UCSD-AML1 (cell line): Measurements from ENCODE around the gene BBS9.
"Not testable (repeated sequence)": the region's sequence is repeated elsewhere in the genome, so short reads cannot be mapped to it uniquely, and the experiment has no call there.

Experiments
- DNase-seq: peaks from one replicate; lab custom pipeline; 2025; ENCODE audit not compliant: unreplicated experiment; lab: John Stamatoyannopoulos, UW

BBS9 gene

GRCh38 chr7:33128990-33129805, at the start of gene BBS9:
TSS of gene BBS9 (plus strand) at chr7:33129564. CDS start at chr7:33146253, 16,689 bp downstream.
- peak; percentile 92 for DNase-seq

DNA sequence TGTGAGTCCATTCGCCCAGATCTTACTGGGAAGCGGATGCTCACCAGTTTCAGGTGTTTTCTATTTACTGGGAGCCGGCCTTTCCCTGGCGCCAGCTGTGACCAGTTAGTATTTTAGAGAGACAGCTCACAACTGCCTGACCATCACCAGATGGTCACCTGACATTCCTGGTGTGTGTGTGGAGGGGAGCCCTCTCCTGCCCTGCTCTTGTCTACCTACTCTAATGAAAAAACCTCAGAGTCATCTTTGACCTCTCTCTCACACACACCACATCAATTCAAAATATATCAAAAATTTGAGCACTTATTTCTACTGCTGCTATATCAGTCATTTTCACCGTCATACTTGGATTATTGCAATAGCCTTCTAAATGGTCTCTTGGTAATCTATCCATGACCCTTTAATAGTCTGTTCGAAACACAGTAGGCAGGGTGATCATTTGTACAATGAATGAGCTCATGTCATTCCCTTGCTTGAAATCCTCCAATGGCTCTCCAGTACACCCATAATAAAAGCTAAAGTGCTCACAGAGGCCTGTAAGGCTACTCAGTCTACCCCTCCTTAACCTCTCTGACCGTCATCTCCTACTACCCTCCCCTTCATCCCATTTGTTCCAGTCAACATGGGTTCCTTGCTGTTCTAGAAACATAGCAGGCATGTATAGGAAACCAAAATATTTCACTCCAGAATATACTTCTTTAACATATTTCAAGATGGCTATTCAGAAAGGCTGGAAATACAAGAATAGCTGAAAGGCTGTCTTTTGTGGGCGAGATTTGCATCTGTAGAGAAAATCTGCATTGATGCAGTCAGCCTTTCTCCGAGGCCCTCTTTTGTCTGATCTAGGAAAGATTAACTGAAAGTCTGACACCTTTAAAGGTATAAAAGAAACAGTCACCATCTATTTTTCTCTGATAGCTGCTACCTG, 49.3 kb upstream of the BBS9 start:
- DNase-seq: no peak

- DNase-seq: no peak
Observed at GRCh38 chr7:33087356-33087755, 42.0 kb upstream of the BBS9 start.

DNA sequence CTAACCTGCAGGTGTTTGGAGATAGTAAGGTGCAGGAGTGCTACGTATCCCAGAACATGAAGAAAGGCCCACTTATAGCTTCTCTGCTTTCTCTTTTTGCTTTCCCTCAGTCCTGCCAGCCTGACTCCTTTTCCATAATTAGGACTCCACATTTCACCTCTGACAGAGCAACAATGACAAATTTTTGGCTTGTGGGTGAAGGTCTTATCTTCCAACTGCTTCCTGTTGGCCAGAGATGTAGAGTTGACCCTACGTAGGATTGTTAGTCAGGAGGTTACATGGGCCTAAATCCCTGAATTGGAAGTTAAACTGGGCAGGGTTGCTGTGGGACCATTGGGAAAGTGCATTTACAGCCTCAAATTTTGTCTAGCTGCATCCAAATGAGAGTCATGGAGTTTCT, 41.5 kb upstream of the BBS9 start:
- no peak for DNase-seq

DNA sequence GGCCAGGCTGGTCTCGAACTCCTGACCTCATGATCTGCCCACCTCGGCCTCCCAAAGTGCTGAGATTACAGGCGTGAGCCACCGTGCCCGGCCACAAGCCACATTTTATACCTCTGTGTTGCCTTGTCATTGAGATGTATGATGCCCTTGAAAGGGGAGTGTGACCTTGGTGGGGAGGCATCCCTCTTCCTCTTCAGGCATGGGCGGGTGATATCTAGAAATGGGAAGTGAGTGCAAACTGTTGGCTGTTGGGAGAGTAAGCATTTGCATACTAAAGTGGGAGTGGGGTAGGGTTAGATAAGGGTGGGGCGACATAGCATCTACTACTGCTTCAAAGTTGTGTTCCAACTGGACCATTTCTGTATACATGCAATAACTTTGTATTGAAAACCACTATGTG, 40.2 kb upstream of the BBS9 start:
- no peak for DNase-seq

- no peak for DNase-seq
Observed at GRCh38 chr7:33091111-33091531, 38.2 kb upstream of the BBS9 start.

DNA sequence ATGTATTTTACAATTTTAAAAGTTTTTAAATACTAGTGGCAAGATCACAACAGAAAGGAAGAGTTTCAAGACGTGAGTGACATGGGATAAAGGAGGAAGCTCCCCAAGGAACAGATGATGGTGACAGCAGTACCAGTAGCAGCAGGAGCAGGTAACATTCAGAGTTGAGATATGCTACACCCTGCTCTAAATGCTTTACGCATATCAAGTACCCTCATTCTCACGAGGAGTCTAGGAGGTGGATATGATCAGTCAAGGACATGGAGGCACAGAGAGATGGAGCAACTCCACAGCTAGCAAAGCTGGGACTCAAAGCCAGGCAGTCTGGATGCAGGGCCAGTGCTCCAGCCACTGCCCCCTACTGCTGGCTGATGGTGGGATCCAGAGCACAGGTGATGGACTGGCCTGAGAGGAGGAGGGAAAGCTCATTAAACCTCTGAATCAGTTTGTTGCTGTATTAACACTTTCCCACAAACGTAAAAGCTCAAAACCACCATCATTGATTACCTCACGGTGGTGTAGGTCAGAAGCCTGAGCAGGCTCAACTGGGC, 37.6 kb upstream of the BBS9 start:
- DNase-seq: no peak

DNA sequence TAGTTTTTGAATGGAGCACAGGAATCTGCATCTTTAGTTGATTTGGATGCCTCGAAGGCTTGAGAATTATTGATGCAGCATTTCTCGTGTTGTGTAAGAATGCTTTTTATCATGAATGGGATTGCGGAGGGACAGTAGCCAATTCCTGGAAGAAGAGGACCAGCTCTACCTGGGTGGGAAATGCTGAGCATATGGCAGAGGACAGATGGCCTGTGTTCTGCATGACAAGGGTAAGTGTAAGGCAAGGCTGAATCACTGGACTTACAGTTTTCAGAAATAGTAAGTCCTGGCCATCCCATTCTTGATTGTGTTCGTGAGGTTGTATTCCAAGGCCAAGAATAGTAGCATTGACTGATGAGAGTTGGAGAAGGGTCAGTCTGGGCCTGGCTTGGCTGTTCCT, 36.1 kb upstream of the BBS9 start:
- no peak for DNase-seq

- not testable (repeated sequence) for DNase-seq
Observed at GRCh38 chr7:33094745-33095275, 34.6 kb upstream of the BBS9 start.

GRCh38 chr7:33099154-33099940, 30.0 kb upstream of the BBS9 start:
- no peak for DNase-seq

GRCh38 chr7:33100770-33101169, 28.6 kb upstream of the BBS9 start:
- DNase-seq: no peak

DNA sequence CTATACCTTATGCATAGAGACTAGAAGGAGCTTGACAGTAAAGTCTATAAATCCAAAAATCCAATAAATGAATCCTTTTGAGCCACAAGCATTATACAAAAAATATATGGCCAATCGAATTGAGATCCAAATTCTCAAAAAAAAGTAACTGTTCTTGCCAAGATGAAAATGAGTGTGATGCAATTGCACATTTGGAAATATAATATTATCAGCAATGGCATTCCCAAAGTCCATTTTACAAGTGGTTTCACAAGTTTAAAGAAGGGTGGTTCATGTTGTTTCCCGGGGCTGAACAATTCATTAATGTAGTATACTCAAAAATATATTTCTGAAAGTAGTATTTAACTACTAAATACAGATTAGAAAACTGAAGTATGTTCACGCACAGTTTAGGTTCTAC, 27.5 kb upstream of the BBS9 start:
- no peak for DNase-seq

DNA sequence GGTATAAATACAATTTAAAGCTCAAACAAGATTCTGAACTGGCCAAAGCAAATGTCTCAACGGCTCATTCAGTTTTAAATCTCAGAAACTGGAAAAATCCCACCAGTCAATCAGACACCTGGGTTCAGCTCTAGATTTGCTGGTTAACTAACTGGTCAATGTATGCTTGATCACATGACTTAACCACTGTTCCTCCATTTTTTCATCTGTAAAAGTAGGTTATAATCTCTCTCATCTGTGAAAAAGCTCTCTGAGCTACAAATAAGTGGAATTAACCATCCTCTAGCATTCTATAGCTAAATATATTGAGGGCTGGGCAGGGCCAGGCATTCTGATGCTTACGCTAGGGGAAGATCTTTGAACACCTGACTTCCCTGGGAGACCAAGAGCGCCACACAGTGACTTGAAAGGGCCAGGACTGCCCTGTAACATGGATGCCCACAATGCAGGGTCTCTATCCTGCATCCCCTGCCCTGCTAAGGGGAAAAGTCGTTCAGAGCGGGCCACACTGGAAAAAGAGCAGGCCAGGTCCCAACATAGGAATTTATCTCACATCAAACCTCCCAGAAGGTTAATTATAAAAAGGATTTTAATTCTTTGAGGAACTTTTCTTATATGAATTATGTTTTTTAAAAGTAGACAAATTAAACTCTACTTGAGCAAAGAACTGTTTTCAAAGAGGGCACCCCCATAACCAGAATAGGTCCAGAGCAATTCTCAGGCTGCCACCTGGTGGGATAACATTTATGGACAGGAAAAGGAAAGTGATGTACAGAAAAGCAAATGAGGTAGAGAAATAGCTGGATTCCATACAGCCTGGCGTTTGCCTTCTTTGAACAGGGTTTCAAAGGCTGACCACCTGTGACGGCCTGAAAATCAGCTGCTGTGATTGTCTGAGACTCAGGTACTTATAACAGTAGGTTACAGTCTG, 22.0 kb upstream of the BBS9 start:
- peak; percentile 8 for DNase-seq

- peak; percentile 27 for DNase-seq
Observed at GRCh38 chr7:33108554-33109004, 20.8 kb upstream of the BBS9 start.

- DNase-seq: peak; percentile 70
Observed at GRCh38 chr7:33109005-33109757, 20.2 kb upstream of the BBS9 start, which contains the start of gene RP9. TSS of gene RP9 (minus strand) at chr7:33109404. CDS start at chr7:33109372, 32 bp downstream.

- no peak for DNase-seq
Observed at GRCh38 chr7:33109758-33110238, 19.6 kb upstream of the BBS9 start.

- DNase-seq: no peak
Observed at GRCh38 chr7:33111614-33112013, 17.8 kb upstream of the BBS9 start.

DNA sequence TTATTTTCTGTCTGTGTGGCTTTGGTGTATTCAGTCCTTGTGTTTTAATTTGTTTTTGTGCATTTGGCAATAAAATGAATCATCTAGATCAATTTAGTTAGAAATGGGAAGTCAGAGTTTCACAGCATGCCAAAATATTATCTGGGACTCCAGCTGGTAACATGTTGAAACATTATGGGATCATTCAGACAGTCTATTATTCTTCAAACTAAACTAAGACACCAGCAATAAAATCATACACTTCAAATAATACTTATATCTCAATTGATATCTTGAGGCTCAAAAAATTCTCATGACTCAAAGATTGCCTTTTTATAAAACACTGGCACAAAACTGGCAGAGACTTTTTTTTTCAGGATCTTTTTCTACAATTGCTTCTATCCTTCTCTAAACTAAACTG, 14.4 kb upstream of the BBS9 start:
- DNase-seq: no peak
